D721Med (cell line): ENCODE results near the gene ZNF662.
A peak's percentile ranks its signal among the peaks of the same experiment; 100 is the strongest.

Experiments used
- DNase-seq: peaks from one replicate; pipeline ENCODE4 v3.0.0; 2011; ENCODE audit warnings: low spot score; ENCODE audit not compliant: insufficient read length
- FAIRE-seq: peaks from 2 replicates; lab custom pipeline; 2011; peaks lifted over from hg19 to GRCh38; lab: Jason Lieb, UNC
- TF ChIP-seq, protein P1 (sequence below): IDR thresholded peaks from 2 replicates; pipeline ENCODE4 v1.5.1; 2012; ENCODE audit warnings: mild to moderate bottlenecking, control low read depth; ENCODE audit not compliant: insufficient read depth; ENCODE audit errors: missing control alignments

ZNF662 gene

DNA sequence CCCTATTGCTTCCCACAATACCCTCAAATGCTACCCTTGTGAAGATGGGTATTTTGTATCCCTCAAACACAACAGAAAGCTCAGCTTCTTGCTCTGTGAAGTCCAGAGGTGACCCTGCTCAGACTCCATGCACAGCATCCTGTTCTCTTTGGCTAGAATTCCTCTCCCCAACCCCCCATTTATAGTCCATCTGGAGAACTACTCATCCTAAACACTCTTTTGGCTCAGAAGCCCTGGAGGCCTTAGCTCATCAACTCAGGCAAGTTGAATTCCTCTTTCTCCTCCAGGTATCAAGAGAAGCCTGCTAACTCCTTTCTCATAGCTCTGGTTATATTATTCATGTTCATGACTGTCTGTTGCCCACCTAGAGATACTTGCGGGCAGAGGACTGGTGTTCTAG lies 54.8 kb downstream of the ZNF662 start:
- TF ChIP-seq, protein P1, sequence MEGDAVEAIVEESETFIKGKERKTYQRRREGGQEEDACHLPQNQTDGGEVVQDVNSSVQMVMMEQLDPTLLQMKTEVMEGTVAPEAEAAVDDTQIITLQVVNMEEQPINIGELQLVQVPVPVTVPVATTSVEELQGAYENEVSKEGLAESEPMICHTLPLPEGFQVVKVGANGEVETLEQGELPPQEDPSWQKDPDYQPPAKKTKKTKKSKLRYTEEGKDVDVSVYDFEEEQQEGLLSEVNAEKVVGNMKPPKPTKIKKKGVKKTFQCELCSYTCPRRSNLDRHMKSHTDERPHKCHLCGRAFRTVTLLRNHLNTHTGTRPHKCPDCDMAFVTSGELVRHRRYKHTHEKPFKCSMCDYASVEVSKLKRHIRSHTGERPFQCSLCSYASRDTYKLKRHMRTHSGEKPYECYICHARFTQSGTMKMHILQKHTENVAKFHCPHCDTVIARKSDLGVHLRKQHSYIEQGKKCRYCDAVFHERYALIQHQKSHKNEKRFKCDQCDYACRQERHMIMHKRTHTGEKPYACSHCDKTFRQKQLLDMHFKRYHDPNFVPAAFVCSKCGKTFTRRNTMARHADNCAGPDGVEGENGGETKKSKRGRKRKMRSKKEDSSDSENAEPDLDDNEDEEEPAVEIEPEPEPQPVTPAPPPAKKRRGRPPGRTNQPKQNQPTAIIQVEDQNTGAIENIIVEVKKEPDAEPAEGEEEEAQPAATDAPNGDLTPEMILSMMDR = no peak
- DNase-seq = no peak
- FAIRE-seq = no peak

GRCh38 chr3:42961633-42962032 lies 55.7 kb downstream of the ZNF662 start:
- FAIRE-seq = peak; percentile 95
- DNase-seq = no peak
- TF ChIP-seq, protein P1 = peak; percentile 78

- TF ChIP-seq, protein P1 = no peak
- DNase-seq (no peak), FAIRE-seq (no peak)
Measured at GRCh38 chr3:42963269-42963668, 57.3 kb downstream of the ZNF662 start.

DNA sequence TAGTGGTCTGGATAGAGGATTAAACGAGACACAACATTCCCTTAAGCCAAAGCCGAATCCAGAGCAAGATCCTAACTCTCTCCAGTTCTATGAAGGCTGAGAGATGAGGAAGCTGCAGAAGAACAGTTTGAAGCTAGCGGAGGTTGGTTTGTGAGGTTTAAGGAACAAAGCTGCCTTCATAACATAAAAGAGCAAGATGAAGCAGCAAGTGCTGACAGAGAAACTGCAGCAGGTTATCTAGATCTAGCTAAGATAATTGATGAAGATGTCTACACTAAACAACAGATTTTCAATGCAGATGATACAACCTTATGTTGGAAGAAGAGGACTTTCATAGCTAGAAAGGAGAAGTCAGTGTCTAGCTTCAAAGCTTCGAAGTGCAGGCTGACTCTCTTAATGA lies 58.3 kb downstream of the ZNF662 start:
- FAIRE-seq (no peak), DNase-seq (no peak)
- TF ChIP-seq, protein P1 = no peak
